DOHH2 (cell line): ENCODE data around the gene OR4E2.
"Not testable (repeated sequence)": the region's sequence is repeated elsewhere in the genome, so short reads cannot be mapped to it uniquely, and the experiment has no call there.

Experiments
- H3F3A ChIP-seq: fragments of 200-600 bp; sonication (generic), shearing (Covaris generic); 2 replicates; pipeline ENCODE4 v1.6.0; 2016; ENCODE audit warnings: antibody characterized with exemption, mild to moderate bottlenecking; ENCODE audit not compliant: control insufficient read depth, insufficient read depth
- H3K27ac ChIP-seq: fragments of 200-600 bp; sonication (generic); 2 replicates; pipeline ENCODE4 v1.5.1; 2014; ENCODE audit warnings: low read depth, mild to moderate bottlenecking, low read length, moderate library complexity
- H3K27me3 ChIP-seq: fragments of 200-600 bp; sonication (generic); 2 replicates; pipeline ENCODE4 v1.6.1; 2014; ENCODE audit warnings: mild to moderate bottlenecking, low read length, mixed read lengths; ENCODE audit not compliant: control insufficient read depth
- H3K36me3 ChIP-seq: fragments of 200-600 bp; sonication (generic); 2 replicates; pipeline ENCODE4 v1.6.1; 2014; ENCODE audit warnings: mild to moderate bottlenecking, low read length, moderate library complexity, mixed read lengths; ENCODE audit not compliant: control insufficient read depth
- H3K4me1 ChIP-seq: fragments of 200-600 bp; sonication (generic); 2 replicates; pipeline ENCODE4 v1.6.1; 2014; ENCODE audit warnings: mild to moderate bottlenecking, low read length, mixed read lengths; ENCODE audit not compliant: control insufficient read depth
- H3K4me2 ChIP-seq: fragments of 200-600 bp; sonication (generic); 2 replicates; pipeline ENCODE4 v1.6.0; 2014; ENCODE audit warnings: mild to moderate bottlenecking, low read length, moderate library complexity
- H3K4me3 ChIP-seq: fragments of 200-600 bp; sonication (generic); 2 replicates; pipeline ENCODE4 v1.5.1; 2014; ENCODE audit warnings: mild to moderate bottlenecking, low read length, mixed read lengths
- H3K79me2 ChIP-seq: fragments of 200-600 bp; sonication (generic); 2 replicates; pipeline ENCODE4 v1.6.1; 2014; ENCODE audit warnings: mild to moderate bottlenecking, low read length, mixed read lengths; ENCODE audit not compliant: control insufficient read depth
- H3K9me2 ChIP-seq: fragments of 200-600 bp; sonication (generic); replicated peaks from 2 replicates; pipeline ENCODE4 v1.6.1; 2014; ENCODE audit warnings: mild to moderate bottlenecking, low read length, mixed read lengths; ENCODE audit not compliant: control insufficient read depth
- H3K9me3 ChIP-seq: fragments of 200-600 bp; sonication (generic); 2 replicates; pipeline ENCODE4 v1.6.1; 2014; ENCODE audit warnings: antibody characterized with exemption, low read length, mixed read lengths; ENCODE audit not compliant: control insufficient read depth, insufficient read depth
- H4K20me1 ChIP-seq: fragments of 200-600 bp; sonication (generic); 2 replicates; pipeline ENCODE4 v1.6.0; 2014; ENCODE audit warnings: low read depth, mild to moderate bottlenecking, antibody characterized with exemption, low read length, moderate library complexity; ENCODE audit not compliant: control insufficient read depth, insufficient read depth
- EZH2phosphoT487 ChIP-seq: fragments of 200-600 bp; sonication (generic); IDR thresholded peaks from 2 replicates; pipeline ENCODE4 v1.6.1; 2017; ENCODE audit warnings: borderline replicate concordance, mild to moderate bottlenecking, antibody characterized with exemption, low read length, moderate library complexity, mixed read lengths
- TF ChIP-seq, protein P1 (sequence below): fragments of 200-600 bp; sonication (generic); IDR thresholded peaks from one replicate; pipeline ENCODE4 v1.5.1; 2014; ENCODE audit warnings: antibody characterized with exemption, mild to moderate bottlenecking, low read depth, low read length; ENCODE audit not compliant: poor library complexity, severe bottlenecking

OR4E2 gene

GRCh38 chr14:21626491-21627230 lies 27.0 kb upstream of the OR4E2 start:
- TF ChIP-seq, protein P1, sequence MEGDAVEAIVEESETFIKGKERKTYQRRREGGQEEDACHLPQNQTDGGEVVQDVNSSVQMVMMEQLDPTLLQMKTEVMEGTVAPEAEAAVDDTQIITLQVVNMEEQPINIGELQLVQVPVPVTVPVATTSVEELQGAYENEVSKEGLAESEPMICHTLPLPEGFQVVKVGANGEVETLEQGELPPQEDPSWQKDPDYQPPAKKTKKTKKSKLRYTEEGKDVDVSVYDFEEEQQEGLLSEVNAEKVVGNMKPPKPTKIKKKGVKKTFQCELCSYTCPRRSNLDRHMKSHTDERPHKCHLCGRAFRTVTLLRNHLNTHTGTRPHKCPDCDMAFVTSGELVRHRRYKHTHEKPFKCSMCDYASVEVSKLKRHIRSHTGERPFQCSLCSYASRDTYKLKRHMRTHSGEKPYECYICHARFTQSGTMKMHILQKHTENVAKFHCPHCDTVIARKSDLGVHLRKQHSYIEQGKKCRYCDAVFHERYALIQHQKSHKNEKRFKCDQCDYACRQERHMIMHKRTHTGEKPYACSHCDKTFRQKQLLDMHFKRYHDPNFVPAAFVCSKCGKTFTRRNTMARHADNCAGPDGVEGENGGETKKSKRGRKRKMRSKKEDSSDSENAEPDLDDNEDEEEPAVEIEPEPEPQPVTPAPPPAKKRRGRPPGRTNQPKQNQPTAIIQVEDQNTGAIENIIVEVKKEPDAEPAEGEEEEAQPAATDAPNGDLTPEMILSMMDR: no peak
- no peak for TF ChIP-seq EZH2phosphoT487
- peaks cover 13% of the 10 kb centered on the region for H3K27me3 ChIP-seq
- no peaks in the 10 kb centered on the region for H3F3A ChIP-seq
- H3K27ac ChIP-seq: no peak overlapping the region
- no peaks in the 10 kb centered on the region for H3K9me3 ChIP-seq
- no peak overlapping the region for H3K4me3 ChIP-seq
- no peak overlapping the region for H3K4me2 ChIP-seq
- no peaks in the 10 kb centered on the region for H3K4me1 ChIP-seq
- no peaks in the 10 kb centered on the region for H3K79me2 ChIP-seq
- H3K9me2 ChIP-seq: no peaks in the 10 kb centered on the region
- no peaks in the 10 kb centered on the region for H3K36me3 ChIP-seq
- no peaks in the 10 kb centered on the region for H4K20me1 ChIP-seq

DNA sequence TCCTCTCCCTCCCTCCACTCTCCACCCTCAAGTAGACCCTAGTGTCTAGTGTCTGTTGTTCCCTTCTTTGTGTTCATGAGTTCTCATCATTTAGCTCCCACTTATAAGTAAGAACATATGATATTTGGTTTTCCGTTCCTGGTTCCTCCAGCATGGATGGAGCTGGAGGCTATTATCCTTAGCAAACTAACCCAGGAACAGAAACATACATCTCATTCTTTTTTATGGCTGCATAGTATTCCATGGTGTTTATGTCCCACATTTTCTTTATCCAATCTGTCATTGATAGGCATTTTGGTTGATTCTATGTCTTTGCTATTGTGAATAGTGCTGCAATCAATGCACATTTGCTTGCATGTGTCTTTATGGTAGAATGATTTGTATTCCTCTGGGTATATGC lies 23.1 kb upstream of the OR4E2 start:
- H3K27ac ChIP-seq, H3K4me3 ChIP-seq, H4K20me1 ChIP-seq, H3K4me1 ChIP-seq, H3K27me3 ChIP-seq, H3K9me2 ChIP-seq, H3F3A ChIP-seq, H3K4me2 ChIP-seq, H3K79me2 ChIP-seq, H3K9me3 ChIP-seq, H3K36me3 ChIP-seq: not testable (repeated sequence)

- Histone ChIP-seq H3K36me3 (no peaks in the 10 kb centered on the region), H3F3A (no peaks in the 10 kb centered on the region), H3K79me2 (no peaks in the 10 kb centered on the region), H3K9me3 (no peaks in the 10 kb centered on the region), H3K27me3 (no peaks in the 10 kb centered on the region), H3K27ac (no peak overlapping the region), H3K4me2 (no peak overlapping the region), H3K4me1 (no peaks in the 10 kb centered on the region), H4K20me1 (no peaks in the 10 kb centered on the region), H3K9me2 (no peaks in the 10 kb centered on the region), H3K4me3 (no peak overlapping the region)
- TF ChIP-seq, protein P1: no peak
Measured at GRCh38 chr14:21631084-21631483, 22.6 kb upstream of the OR4E2 start.

DNA sequence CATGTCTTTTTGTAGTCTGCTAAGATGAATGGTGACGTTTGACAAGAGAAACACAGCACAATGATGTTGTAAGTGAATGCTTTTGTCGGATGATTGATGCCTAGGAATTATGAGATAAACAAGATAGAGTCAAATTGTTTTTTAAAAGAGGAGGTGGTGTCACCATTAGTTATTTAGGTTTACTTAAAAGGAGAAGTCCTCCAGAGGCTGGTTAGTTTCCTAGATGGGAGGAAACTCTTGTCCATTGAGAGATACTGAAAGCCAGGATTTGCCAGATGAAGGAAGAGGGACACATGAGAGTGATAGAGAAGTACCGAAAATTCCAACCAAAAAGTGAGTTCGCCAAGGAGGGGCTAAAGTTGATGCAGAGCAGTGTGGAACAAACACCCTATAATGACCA lies 18.8 kb upstream of the OR4E2 start, which contains the start of gene OR10G2:
Gene OR10G2 (minus strand): TSS at position 101 of the 400 bp plus-strand sequence. CDS start 98 bp downstream, at position 3.
- H3K9me3 ChIP-seq: no peaks in the 10 kb centered on the region
- no peak within 1 kb of the TSS for H3K27ac ChIP-seq
- no peaks in the 10 kb centered on the region for H3F3A ChIP-seq
- H4K20me1 ChIP-seq: no peaks in the 10 kb centered on the region
- H3K4me1 ChIP-seq: 0 out of 2 replicates have a peak, but pooled peaks cover 5% of the 10 kb centered on the region
- no peaks in the 10 kb centered on the region for H3K79me2 ChIP-seq
- no peak within 1 kb of the TSS for H3K4me2 ChIP-seq
- no peak within 1 kb of the TSS for H3K4me3 ChIP-seq
- H3K36me3 ChIP-seq: no peaks in the 10 kb centered on the region
- no peaks in the 10 kb centered on the region for H3K9me2 ChIP-seq
- TF ChIP-seq, protein P1: no peak
- no peak for TF ChIP-seq EZH2phosphoT487
- H3K27me3 ChIP-seq: no peaks in the 10 kb centered on the region
